NCI-H748 (cell line): Measurements from ENCODE around the gene AOC2.
A peak's percentile ranks its signal among the peaks of the same experiment; 100 is the strongest.
"Not testable (repeated sequence)": the region's sequence is repeated elsewhere in the genome, so short reads cannot be mapped to it uniquely, and the experiment has no call there.

ENCODE experiments used
- DNase-seq: peaks from one replicate; lab custom pipeline; 2025; ENCODE audit not compliant: unreplicated experiment; lab: John Stamatoyannopoulos, UW

The AOC2 gene

GRCh38 chr17:42853597-42853967 is 9.2 kb downstream of the AOC2 start:
- no peak for DNase-seq

- DNase-seq, result peak; percentile 14
Observed at GRCh38 chr17:42853968-42854790, 9.8 kb downstream of the AOC2 start.

- no peak for DNase-seq
Observed at GRCh38 chr17:42855048-42855596, 10.7 kb downstream of the AOC2 start.

GRCh38 chr17:42856093-42856492 is 11.7 kb downstream of the AOC2 start:
- not testable (repeated sequence) for DNase-seq

- not testable (repeated sequence) for DNase-seq
Observed at GRCh38 chr17:42856516-42856915, 12.1 kb downstream of the AOC2 start.

GRCh38 chr17:42857389-42857788 is 13.0 kb downstream of the AOC2 start:
- DNase-seq, result no peak

- DNase-seq, result no peak
Observed at GRCh38 chr17:42865638-42866094, 21.3 kb downstream of the AOC2 start.

GRCh38 chr17:42866216-42866615 is 21.8 kb downstream of the AOC2 start:
- no peak for DNase-seq

- no peak for DNase-seq
Observed at GRCh38 chr17:42866631-42867575, 22.5 kb downstream of the AOC2 start.

- not testable (repeated sequence) for DNase-seq
Observed at GRCh38 chr17:42867694-42868261, 23.4 kb downstream of the AOC2 start.

GRCh38 chr17:42868338-42868737 is 24.0 kb downstream of the AOC2 start:
- DNase-seq, result no peak

- DNase-seq, result no peak
Observed at GRCh38 chr17:42871647-42872046, 27.3 kb downstream of the AOC2 start.

- no peak for DNase-seq
Observed at GRCh38 chr17:42872251-42872965, 28.0 kb downstream of the AOC2 start.

- DNase-seq, result no peak
Observed at GRCh38 chr17:42873315-42873714, 28.9 kb downstream of the AOC2 start.

GRCh38 chr17:42873932-42874695 is 29.7 kb downstream of the AOC2 start:
- not testable (repeated sequence) for DNase-seq

- no peak for DNase-seq
Observed at GRCh38 chr17:42877037-42877436, 32.7 kb downstream of the AOC2 start.

- DNase-seq, result peak; percentile 6
Observed at GRCh38 chr17:42878123-42878880, 33.9 kb downstream of the AOC2 start.

GRCh38 chr17:42878924-42879595 is 34.7 kb downstream of the AOC2 start:
- DNase-seq, result no peak
